ENCODE data around the gene ACRBP. TPM values are rescaled to one million over a fixed set of nuclear protein-coding genes. Genes with fewer than 3 reads are reported as not detected.
"Not testable (repeated sequence)": the region's sequence is repeated elsewhere in the genome, so short reads cannot be mapped to it uniquely, and the experiment has no call there.

ACRBP gene
- total RNA-seq, 1 donor from 2014 or later = 5.0 TPM

DNA sequence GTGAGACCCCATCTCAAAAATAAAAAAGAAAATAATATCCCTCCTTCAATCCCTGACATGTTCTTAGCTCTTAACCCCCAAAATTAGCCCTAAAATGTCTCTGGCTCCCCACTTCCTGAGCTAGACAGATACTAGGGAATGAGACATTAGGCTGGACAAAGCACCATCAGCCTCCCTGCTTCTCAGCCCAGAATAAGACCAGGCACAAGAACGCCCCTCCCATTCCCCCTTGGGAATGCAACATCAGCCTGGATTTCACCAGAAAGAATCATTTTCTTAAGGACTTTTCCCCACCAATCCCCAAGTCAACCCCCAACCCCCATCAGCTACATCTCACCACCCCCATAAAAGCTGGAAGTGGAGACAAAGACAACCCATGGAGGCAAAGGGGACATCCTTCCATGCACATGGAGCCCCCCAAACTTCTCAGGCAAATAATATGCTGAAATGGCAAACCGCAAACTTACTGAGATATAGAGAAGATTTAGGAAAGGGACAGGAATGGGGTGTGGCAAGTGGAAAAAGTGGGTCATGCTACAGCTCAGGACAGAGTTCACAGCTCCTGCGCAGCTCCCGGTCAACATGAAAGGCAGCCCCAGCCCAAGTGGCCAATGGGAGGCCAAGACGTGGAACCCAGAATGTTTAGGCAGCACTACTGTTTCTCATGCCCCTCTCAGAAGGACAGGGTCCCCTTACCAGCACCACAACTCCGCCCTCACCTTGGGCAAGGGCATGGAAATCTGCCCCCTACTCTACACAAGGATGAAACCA lies 42.8 kb downstream of the ACRBP start:
- Mint-ChIP-seq H3K27me3 (no peaks in the 10 kb centered on the region), H3K36me3 (ENCODE audit: insufficient read depth) (peaks cover 35% of the 10 kb centered on the region), H3K9me3 (ENCODE audit: low read depth) (no peaks in the 10 kb centered on the region), H3K4me3 (ENCODE audit: low read depth) (no peak overlapping the region), H3K4me1 (ENCODE audit: low read depth) (peaks cover 30% of the 10 kb centered on the region), H3K27ac (peak overlapping the region; percentile 22)
- TF ChIP-seq, protein P1, sequence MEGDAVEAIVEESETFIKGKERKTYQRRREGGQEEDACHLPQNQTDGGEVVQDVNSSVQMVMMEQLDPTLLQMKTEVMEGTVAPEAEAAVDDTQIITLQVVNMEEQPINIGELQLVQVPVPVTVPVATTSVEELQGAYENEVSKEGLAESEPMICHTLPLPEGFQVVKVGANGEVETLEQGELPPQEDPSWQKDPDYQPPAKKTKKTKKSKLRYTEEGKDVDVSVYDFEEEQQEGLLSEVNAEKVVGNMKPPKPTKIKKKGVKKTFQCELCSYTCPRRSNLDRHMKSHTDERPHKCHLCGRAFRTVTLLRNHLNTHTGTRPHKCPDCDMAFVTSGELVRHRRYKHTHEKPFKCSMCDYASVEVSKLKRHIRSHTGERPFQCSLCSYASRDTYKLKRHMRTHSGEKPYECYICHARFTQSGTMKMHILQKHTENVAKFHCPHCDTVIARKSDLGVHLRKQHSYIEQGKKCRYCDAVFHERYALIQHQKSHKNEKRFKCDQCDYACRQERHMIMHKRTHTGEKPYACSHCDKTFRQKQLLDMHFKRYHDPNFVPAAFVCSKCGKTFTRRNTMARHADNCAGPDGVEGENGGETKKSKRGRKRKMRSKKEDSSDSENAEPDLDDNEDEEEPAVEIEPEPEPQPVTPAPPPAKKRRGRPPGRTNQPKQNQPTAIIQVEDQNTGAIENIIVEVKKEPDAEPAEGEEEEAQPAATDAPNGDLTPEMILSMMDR (IDR thresholded peaks at IDR 0.05; ENCODE audit: unreplicated experiment) = no peak
- no peak for DNase-seq (ENCODE audit: low spot score, unreplicated experiment)

DNA sequence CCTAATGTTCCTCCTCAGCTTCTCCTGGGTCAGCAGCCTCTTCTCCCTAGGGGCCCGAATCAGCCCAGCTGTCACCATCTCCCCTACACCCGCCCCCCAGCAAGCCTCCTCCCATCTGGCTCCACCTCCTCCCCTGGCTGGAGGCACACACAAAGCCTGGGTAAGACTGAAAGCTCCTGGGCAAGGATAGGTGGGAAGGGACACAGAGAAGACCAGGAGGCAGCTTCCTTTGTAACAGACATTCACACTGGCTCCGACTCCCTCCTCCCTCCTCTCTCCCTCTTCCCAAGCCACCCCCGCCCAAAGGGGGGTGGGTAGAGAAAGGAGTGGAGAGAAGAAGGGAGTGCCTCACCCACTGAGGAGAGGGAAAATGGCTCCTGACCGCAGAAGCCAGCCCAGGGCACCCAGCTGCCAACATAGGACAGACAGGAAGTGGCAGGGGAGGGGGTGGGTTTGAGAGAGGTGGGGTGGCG lies 44.1 kb downstream of the ACRBP start:
- H3K36me3 Mint-ChIP-seq (ENCODE audit: insufficient read depth) = peaks cover 40% of the 10 kb centered on the region
- TF ChIP-seq, protein P1 (IDR thresholded peaks at IDR 0.05; ENCODE audit: unreplicated experiment) = no peak
- no peak for DNase-seq (ENCODE audit: low spot score, unreplicated experiment)
- no peaks in the 10 kb centered on the region for H3K9me3 Mint-ChIP-seq (ENCODE audit: low read depth)
- H3K4me1 Mint-ChIP-seq (ENCODE audit: low read depth) = peaks cover 30% of the 10 kb centered on the region
- no peaks in the 10 kb centered on the region for H3K27me3 Mint-ChIP-seq
- no peak overlapping the region for H3K27ac Mint-ChIP-seq
- no peak overlapping the region for H3K4me3 Mint-ChIP-seq (ENCODE audit: low read depth)

GRCh38 chr12:6602526-6602925 lies 44.7 kb downstream of the ACRBP start:
- Mint-ChIP-seq H3K27me3 (no peaks in the 10 kb centered on the region), H3K27ac (no peak overlapping the region), H3K4me3 (ENCODE audit: low read depth) (no peak overlapping the region), H3K4me1 (ENCODE audit: low read depth) (peaks cover 30% of the 10 kb centered on the region), H3K36me3 (ENCODE audit: insufficient read depth) (peaks cover 46% of the 10 kb centered on the region), H3K9me3 (ENCODE audit: low read depth) (no peaks in the 10 kb centered on the region)
- no peak for DNase-seq (ENCODE audit: low spot score, unreplicated experiment)
- TF ChIP-seq, protein P1 (IDR thresholded peaks at IDR 0.05; ENCODE audit: unreplicated experiment) = no peak

DNA sequence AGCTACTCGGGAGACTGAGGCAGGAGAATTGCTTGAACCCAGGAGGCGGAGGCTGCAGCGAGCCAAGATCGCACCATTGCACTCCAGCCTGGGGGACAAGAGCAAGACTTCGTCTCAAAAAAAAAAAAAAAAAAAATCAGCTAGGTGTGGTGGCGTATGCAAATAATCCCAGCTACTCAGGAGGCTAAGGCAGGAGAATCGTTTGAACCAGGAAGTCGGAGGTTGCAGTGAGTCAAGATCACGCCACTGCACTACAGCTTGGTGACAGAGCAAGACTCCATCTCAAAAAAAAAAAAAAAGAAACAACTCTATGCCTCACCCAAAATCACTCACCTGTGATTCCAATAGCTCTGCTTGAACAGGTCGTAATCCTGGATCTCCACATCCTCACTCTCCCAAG lies 51.6 kb downstream of the ACRBP start:
- Mint-ChIP-seq H3K27ac (peak overlapping the region; percentile 22), H3K36me3 (ENCODE audit: insufficient read depth) (peaks cover 71% of the 10 kb centered on the region)
- DNase-seq (ENCODE audit: low spot score, unreplicated experiment); H3K9me3 Mint-ChIP-seq (ENCODE audit: low read depth); H3K27me3 Mint-ChIP-seq; H3K4me3 Mint-ChIP-seq (ENCODE audit: low read depth); H3K4me1 Mint-ChIP-seq (ENCODE audit: low read depth): not testable (repeated sequence)

DNA sequence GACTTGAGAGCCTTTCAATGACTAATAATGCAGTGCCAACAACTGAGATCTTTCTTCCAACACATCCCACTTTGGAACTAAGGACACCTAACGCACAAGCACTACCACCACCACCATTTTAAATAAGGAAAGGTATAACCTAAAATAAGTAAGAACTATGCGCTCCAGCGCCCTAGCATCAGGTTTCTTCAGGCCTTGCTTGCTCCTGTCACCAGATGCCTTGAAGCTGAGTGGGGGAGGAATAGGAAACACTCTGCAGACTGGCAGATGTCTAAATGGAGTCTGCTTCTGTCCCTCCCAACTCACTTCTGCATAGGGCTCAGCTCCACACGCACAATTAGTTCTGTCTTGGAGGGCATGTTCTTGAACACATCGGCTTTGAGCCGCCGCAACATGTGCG lies 55.1 kb downstream of the ACRBP start:
- DNase-seq (ENCODE audit: low spot score, unreplicated experiment) = no peak
- H3K27ac Mint-ChIP-seq = no peak overlapping the region
- H3K9me3 Mint-ChIP-seq (ENCODE audit: low read depth) = no peaks in the 10 kb centered on the region
- peaks cover 65% of the 10 kb centered on the region for H3K36me3 Mint-ChIP-seq (ENCODE audit: insufficient read depth)
- H3K4me3 Mint-ChIP-seq (ENCODE audit: low read depth) = no peak overlapping the region
- H3K4me1 Mint-ChIP-seq (ENCODE audit: low read depth) = no peaks in the 10 kb centered on the region
- TF ChIP-seq, protein P1 (IDR thresholded peaks at IDR 0.05; ENCODE audit: unreplicated experiment) = no peak
- no peaks in the 10 kb centered on the region for H3K27me3 Mint-ChIP-seq

Other genes with a start within 250 kb of the ACRBP start
- not detected in 2 replicates for gene CD27, start 202.5 kb downstream of the ACRBP start, total RNA-seq
- 2.4 TPM in 2 replicates for gene TAPBPL, start 195.4 kb downstream of the ACRBP start, total RNA-seq
- gene VAMP1, start 176.8 kb downstream of the ACRBP start, total RNA-seq = 3.6 and 5.5 TPM in 2 replicates
- gene MRPL51, start 154.2 kb downstream of the ACRBP start, total RNA-seq = 279 and 297 TPM in 2 replicates
- gene NCAPD2, start 153.3 kb downstream of the ACRBP start, total RNA-seq = 97.4 and 99.1 TPM in 2 replicates
- gene GAPDH, start 112.9 kb downstream of the ACRBP start, total RNA-seq = 2,230 and 2,287 TPM in 2 replicates
- gene IFFO1, start 91.4 kb downstream of the ACRBP start, total RNA-seq = 21.7 and 22.3 TPM in 2 replicates
- 95.9 and 96.0 TPM in 2 replicates for gene NOP2, start 79.1 kb downstream of the ACRBP start, total RNA-seq
- gene CHD4, start 40.1 kb downstream of the ACRBP start, total RNA-seq = 370 and 406 TPM in 2 replicates
- gene LPAR5, start 11.5 kb downstream of the ACRBP start, total RNA-seq = 0.27 TPM in 1 of 2 replicates, not detected in the other
- 105 and 110 TPM in 2 replicates for gene ING4, start 15.7 kb upstream of the ACRBP start, total RNA-seq
- 159 and 164 TPM in 2 replicates for gene ZNF384, start 41.9 kb upstream of the ACRBP start, total RNA-seq
- 2.0 and 2.4 TPM in 2 replicates for gene PIANP, start 53.4 kb upstream of the ACRBP start, total RNA-seq
- 42.6 and 45.5 TPM in 2 replicates for gene COPS7A, start 76.6 kb upstream of the ACRBP start, total RNA-seq
- gene MLF2, start 105.7 kb upstream of the ACRBP start, total RNA-seq = 281 and 305 TPM in 2 replicates
- gene PTMS, start 118.9 kb upstream of the ACRBP start, total RNA-seq = 414 and 480 TPM in 2 replicates
- gene LAG3, start 125.1 kb upstream of the ACRBP start, total RNA-seq = 2.2 and 2.5 TPM in 2 replicates
- gene CD4, start 142.1 kb upstream of the ACRBP start, total RNA-seq = 1.5 and 2.1 TPM in 2 replicates
- gene GPR162, start 174.4 kb upstream of the ACRBP start, total RNA-seq = 5.5 and 6.3 TPM in 2 replicates
- 30.6 TPM in 2 replicates for gene P3H3, start 181.0 kb upstream of the ACRBP start, total RNA-seq
- gene GNB3, start 193.5 kb upstream of the ACRBP start, total RNA-seq = 5.6 and 7.0 TPM in 2 replicates
- gene CDCA3, start 203.9 kb upstream of the ACRBP start, total RNA-seq = 36.1 and 40.6 TPM in 2 replicates
- gene USP5, start 204.7 kb upstream of the ACRBP start, total RNA-seq = 183 and 185 TPM in 2 replicates
- 498 and 505 TPM in 2 replicates for gene TPI1, start 220.1 kb upstream of the ACRBP start, total RNA-seq
- 11.7 and 15.7 TPM in 2 replicates for gene SPSB2, start 225.9 kb upstream of the ACRBP start, total RNA-seq

All from progenitor cell of endocrine pancreas (in vitro differentiated cells).